NCI-H226 (cell line): ENCODE measurements around the gene EYA2.

ENCODE experiments used
- DNase-seq: peaks from one replicate; pipeline ENCODE4 v3.0.0-alpha.2; 2015

The EYA2 gene

GRCh38 chr20:46934746-46935287 lies 40.2 kb downstream of the EYA2 start:
- no peak for DNase-seq

- no peak for DNase-seq
Measured at GRCh38 chr20:46935394-46936017, 40.9 kb downstream of the EYA2 start.

DNA sequence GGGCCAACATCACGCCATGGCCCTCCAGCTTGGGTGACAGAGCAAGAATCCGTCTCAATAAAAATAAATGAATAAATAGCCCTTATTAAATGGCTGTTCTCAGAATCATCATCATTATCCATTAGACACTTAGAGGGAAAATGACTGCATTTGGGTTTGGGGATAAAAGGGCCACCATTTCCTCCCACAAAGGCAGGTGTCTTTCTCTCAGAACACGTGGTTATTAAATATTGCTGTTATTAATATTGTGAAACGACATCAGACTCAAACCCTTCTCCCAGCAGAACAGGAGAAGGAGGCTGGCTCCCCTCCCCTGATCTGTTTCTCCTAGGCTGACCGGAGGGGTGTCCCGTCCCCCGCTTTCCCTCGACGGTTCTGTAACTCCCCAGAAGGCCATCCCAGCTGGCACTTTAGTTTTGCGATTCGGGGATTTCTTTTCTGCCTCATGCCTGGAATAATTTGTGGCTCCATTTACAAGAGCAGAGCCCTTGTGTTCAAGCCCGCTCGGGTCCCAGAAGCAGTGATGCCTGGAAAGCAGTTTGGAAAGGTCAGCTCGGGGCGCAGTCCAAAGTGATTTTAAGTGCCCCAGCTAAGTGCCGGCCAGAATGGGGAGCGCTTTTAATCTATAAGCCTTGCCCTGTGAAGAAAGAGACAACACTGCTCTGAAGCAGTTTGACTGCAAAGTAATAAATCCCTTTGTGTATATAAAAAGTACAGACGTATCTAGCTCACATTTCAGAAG lies 41.9 kb downstream of the EYA2 start:
- DNase-seq = no peak

- no peak for DNase-seq
Measured at GRCh38 chr20:46937157-46937523, 42.5 kb downstream of the EYA2 start.

GRCh38 chr20:46937533-46938226 lies 43.0 kb downstream of the EYA2 start:
- DNase-seq = no peak

- DNase-seq = no peak
Measured at GRCh38 chr20:46938434-46938833, 43.8 kb downstream of the EYA2 start.

- DNase-seq = no peak
Measured at GRCh38 chr20:46939031-46939965, 44.7 kb downstream of the EYA2 start.

DNA sequence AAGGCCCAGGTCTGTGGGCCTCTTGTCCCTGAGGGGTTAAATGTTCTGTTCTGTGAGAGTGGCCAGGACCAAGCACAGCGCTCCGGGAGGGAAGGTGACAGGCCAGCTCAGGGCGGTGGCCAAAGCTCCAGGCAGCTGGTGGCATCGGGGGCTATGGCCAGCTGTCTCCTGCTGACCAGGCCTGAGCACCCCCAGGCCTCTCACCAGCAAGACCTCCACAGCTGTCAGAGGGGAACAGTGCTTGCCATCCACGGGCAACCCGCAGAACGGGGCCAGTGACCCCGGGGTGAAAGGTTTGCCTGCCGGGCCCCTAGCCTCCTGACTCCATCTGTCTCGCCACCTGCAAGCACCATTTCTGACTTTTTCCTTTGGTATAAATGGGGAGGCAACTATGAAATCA lies 46.0 kb downstream of the EYA2 start:
- DNase-seq = no peak

- no peak for DNase-seq
Measured at GRCh38 chr20:46941404-46941803, 46.8 kb downstream of the EYA2 start.

GRCh38 chr20:46943861-46944591 lies 49.4 kb downstream of the EYA2 start:
- DNase-seq = no peak

- DNase-seq = no peak
Measured at GRCh38 chr20:46945465-46945864, 50.8 kb downstream of the EYA2 start.

GRCh38 chr20:46946181-46946624 lies 51.6 kb downstream of the EYA2 start:
- no peak for DNase-seq

GRCh38 chr20:46946796-46947195 lies 52.2 kb downstream of the EYA2 start:
- no peak for DNase-seq

- DNase-seq = no peak
Measured at GRCh38 chr20:46948081-46948480, 53.4 kb downstream of the EYA2 start.

DNA sequence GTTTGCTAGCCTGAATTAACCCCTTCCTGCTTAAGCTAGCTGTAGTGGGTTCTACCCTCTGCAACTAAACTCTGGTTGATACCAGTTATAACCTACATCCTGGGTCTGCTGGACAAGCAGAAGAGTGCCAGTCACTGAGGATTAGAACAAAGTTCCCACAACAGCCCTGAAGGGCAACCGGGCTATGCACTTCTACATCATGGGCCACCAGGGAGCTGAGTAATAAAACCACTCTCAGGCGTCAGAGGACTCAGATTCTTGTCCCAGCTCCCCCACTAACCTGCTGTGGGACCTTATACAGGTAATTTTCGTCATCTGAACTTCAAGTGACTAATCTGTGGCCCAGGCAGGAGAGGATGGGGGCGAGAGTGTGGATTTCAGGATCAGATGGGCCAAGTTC lies 56.8 kb downstream of the EYA2 start:
- DNase-seq = no peak

GRCh38 chr20:46951840-46952497 lies 57.3 kb downstream of the EYA2 start:
- no peak for DNase-seq

DNA sequence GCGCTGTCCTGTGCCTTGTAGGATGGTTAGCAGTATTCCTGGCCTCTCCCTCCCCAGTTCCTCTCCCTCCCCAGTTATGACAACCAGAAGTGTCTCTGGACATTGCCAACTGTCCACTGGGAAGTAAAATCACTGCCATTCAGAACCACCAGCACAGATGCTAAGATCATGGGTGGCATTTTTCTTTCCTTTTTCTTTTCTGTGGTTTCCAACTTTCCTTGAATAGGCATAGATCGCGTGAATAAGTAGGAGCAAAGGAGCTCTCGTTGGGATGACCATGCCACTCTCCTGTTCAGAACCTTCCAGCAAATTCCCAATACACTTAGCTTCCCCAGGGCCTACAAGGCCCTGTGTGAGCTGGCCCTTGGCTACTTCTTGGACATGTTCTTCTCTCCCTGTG lies 59.0 kb downstream of the EYA2 start:
- DNase-seq = no peak

GRCh38 chr20:46954490-46955038 lies 59.9 kb downstream of the EYA2 start:
- no peak for DNase-seq

DNA sequence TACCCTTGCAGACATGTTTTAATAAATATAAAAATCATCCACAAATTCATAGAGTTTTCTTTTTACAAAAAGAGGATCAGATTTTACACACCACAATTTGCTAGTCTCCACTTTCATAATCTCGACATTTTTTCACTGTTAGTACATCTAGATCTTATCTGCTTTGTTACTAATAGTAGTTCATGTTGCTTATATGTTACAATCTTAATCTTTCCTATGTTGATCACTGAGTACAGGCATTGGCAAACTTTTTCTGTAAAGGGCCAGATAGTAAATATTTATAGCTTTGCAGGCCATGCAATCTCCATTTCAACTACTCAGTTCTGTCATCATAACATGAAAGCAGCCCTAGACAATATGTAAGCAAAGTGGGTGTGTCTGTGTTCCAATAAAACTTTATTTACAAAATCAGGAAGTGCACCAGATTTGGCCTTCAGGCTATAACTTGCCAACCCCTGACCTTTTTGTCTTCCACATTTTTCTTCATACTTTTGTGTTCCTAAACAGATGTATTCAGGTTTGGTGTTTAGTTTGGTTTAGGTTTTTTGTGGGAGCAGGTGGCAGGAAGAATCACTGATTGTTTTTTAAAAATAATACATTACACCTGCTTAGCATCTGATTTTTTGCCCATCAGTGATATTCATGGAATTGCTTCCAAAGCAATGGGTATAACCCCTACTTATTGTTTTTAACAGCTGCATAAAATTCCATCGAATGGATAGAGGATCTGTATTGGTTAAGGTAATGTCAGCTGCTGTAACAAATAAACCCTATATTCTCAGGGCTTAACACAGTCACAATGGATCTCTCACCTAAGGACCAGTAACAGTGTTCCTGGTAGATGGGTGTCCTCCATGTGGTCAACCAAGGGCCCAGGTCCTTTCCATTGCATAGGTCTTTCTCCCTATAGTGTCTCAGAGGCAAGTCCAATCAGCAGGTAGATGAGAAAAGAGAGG lies 61.2 kb downstream of the EYA2 start:
- DNase-seq = no peak
